GM12878 (cell line): ENCODE results near the gene LRRC26. TPM values are rescaled to one million over a fixed set of nuclear protein-coding genes. Genes with fewer than 3 reads are reported as not detected.

ENCODE experiments used
- ATF7 ChIP-seq: fragments of 450-650 bp; IDR thresholded peaks from 2 replicates; pipeline ENCODE4 v1.6.1; 2016; ENCODE audit warnings: low read depth, mild to moderate bottlenecking
- BRCA1 ChIP-seq: IDR thresholded peaks from 2 replicates; pipeline ENCODE4 v1.6.1; 2011; ENCODE audit warnings: low read depth, low read length, improper control_type of control experiment
- E4F1 ChIP-seq: fragments of 450-650 bp; IDR thresholded peaks from 2 replicates; pipeline ENCODE4 v1.6.1; 2018; ENCODE audit warnings: borderline replicate concordance, mild to moderate bottlenecking; ENCODE audit not compliant: partially characterized antibody
- FOS ChIP-seq: IDR thresholded peaks from 3 replicates; pipeline ENCODE4 v1.6.1; 2011; ENCODE audit warnings: borderline replicate concordance; ENCODE audit not compliant: insufficient read length; ENCODE audit errors: extremely low read depth
- GATAD2B ChIP-seq: fragments of 450-650 bp; conservative IDR thresholded peaks from 2 replicates; pipeline ENCODE4 v1.6.1; 2017; ENCODE audit warnings: low read depth, mild to moderate bottlenecking, moderate library complexity
- HDAC6 ChIP-seq: fragments of 200-600 bp; sonication (generic); IDR thresholded peaks from one replicate; pipeline ENCODE4 v1.8.0; 2017; ENCODE audit warnings: antibody characterized with exemption; ENCODE audit not compliant: unreplicated experiment
- IKZF2 ChIP-seq, 2 experiments: fragments of 450-650 bp; IDR thresholded peaks; 2 replicates each; pipeline ENCODE4 v1.6.1; 2017; ENCODE audit warnings: mild to moderate bottlenecking in 2 of 2, moderate library complexity in 2 of 2
- KLF5 ChIP-seq: fragments of 450-650 bp; IDR thresholded peaks from 2 replicates; pipeline ENCODE4 v1.6.1; 2014; ENCODE audit warnings: mild to moderate bottlenecking; ENCODE audit not compliant: partially characterized antibody
- MEF2B ChIP-seq: fragments of 450-650 bp; IDR thresholded peaks from 2 replicates; pipeline ENCODE4 v1.6.1; 2018; ENCODE audit warnings: mild to moderate bottlenecking, moderate library complexity; ENCODE audit not compliant: partially characterized antibody, poor library complexity, severe bottlenecking
- NFIC ChIP-seq: IDR thresholded peaks from 2 replicates; pipeline ENCODE4 v1.6.1; 2012; ENCODE audit warnings: low read depth, mild to moderate bottlenecking, inconsistent platforms, low read length, moderate library complexity
- NFXL1 ChIP-seq: fragments of 450-650 bp; IDR thresholded peaks from 2 replicates; pipeline ENCODE4 v1.6.1; 2017; ENCODE audit warnings: antibody characterized with exemption, mild to moderate bottlenecking, borderline replicate concordance
- NFYA ChIP-seq: IDR thresholded peaks from 2 replicates; pipeline ENCODE4 v1.6.1; 2011; ENCODE audit warnings: low read depth, mild to moderate bottlenecking, low read length, improper control_type of control experiment, borderline replicate concordance
- NKRF ChIP-seq: fragments of 450-650 bp; conservative IDR thresholded peaks from 2 replicates; pipeline ENCODE4 v1.6.1; 2017; ENCODE audit warnings: mild to moderate bottlenecking, moderate library complexity
- POLR2AphosphoS2 ChIP-seq: IDR thresholded peaks from 2 replicates; pipeline ENCODE4 v1.6.1; 2011; ENCODE audit warnings: low read depth, mild to moderate bottlenecking, low read length, improper control_type of control experiment, moderate library complexity
- SMAD5 ChIP-seq: IDR thresholded peaks from 2 replicates; pipeline ENCODE4 v1.6.1; 2016; ENCODE audit warnings: antibody characterized with exemption, low read depth
- SPI1 ChIP-seq: IDR thresholded peaks from 2 replicates; pipeline ENCODE4 v1.6.1; 2011; ENCODE audit warnings: low read depth, mild to moderate bottlenecking, low read length, moderate library complexity, borderline replicate concordance; ENCODE audit not compliant: insufficient read depth
- SRF ChIP-seq, 2 experiments: IDR thresholded peaks; 2 replicates each; pipeline ENCODE4 v1.6.1; 2011; ENCODE audit warnings: low read depth in 2 of 2, low read length in 2 of 2, mild to moderate bottlenecking in 1 of 2, moderate library complexity in 1 of 2
- SUZ12 ChIP-seq: fragments of 200-600 bp; sonication (generic); IDR thresholded peaks from one replicate; pipeline ENCODE4 v1.6.1; 2018; ENCODE audit warnings: antibody characterized with exemption, mild to moderate bottlenecking; ENCODE audit not compliant: unreplicated experiment
- USF2 ChIP-seq: IDR thresholded peaks from 2 replicates; pipeline ENCODE4 v1.6.1; 2011; ENCODE audit warnings: low read depth, low read length, improper control_type of control experiment, borderline replicate concordance
- ZBED1 ChIP-seq: IDR thresholded peaks from 2 replicates; pipeline ENCODE4 v1.6.1; 2016; ENCODE audit warnings: borderline replicate concordance
- ZNF24 ChIP-seq: fragments of 450-650 bp; IDR thresholded peaks from 2 replicates; pipeline ENCODE4 v1.6.1; 2017; ENCODE audit warnings: antibody characterized with exemption, mild to moderate bottlenecking
- ZNF622 ChIP-seq: fragments of 450-650 bp; IDR thresholded peaks from 2 replicates; pipeline ENCODE4 v1.6.1; 2017; ENCODE audit warnings: mild to moderate bottlenecking, inconsistent platforms
- polyA plus RNA-seq, 11 experiments: library from polyadenylated mRNA; depleted of rRNA in 4 of 11; unstranded in 6 of 11; stranded (reverse) in 5 of 11; fragments of >200 nt; fragmentation: Nextera tagmentation in 4 of 11; fragmentation: Illumina TruSeq in 1 of 11; extraction: Ambion mirVana in 4 of 11; extraction: Trizol in 1 of 11; gene quantifications; 1 replicate in 1 of 11; 2 replicates in 10 of 11; pipeline versions ENCODE4 v1.2.1 to v1.2.3, GENCODE V29; 2011 to 2016; ENCODE audit warnings: inconsistent platforms in 2 of 11, missing spikeins in 2 of 11, low read depth in 1 of 11
- total RNA-seq, 4 experiments: library from RNA; depleted of rRNA in 3 of 4; stranded (reverse); fragments of >200 nt in 3 of 4; fragmentation: Illumina TruSeq in 1 of 4; extraction: Trizol in 1 of 4; gene quantifications; 2 replicates each; pipeline versions ENCODE4 v1.2.1 to v1.2.3, GENCODE V29; 2013 to 2021

LRRC26 gene
- total and polyA plus RNA-seq, 10 of the 15 experiments (the other 5 are each of a cell fraction or from before 2014, with no cell fraction given): 0.29 to 0.91 (median 0.64) TPM; not detected in 5

GRCh38 chr9:137129456-137130175, 40.2 kb downstream of the LRRC26 start (continued):
- TF ChIP-seq USF2 (no peak), E4F1 (no peak), FOS (no peak), KLF5 (peak; percentile 86), BRCA1 (no peak), SRF (IDR thresholded peaks at IDR 0.05; ENCODE audit: low read depth in 2 of 2, low read length in 2 of 2) (no peak), MEF2B (peak; percentile 25), ZNF24 (no peak; the same call in 1 of the 2 replicates), SUZ12 (no peak), ZBED1 (no peak), ATF7 (no peak), NKRF (no peak; the same call in none of the 2 replicates), HDAC6 (no peak), SPI1 (no peak), GATAD2B (peak; percentile 63), IKZF2 (IDR thresholded peaks at IDR 0.05) (no peak), NFXL1 (peak; percentile 65; the same call in 1 of the 2 replicates), NFYA (no peak), NFIC (no peak), SMAD5 (peak; percentile 67), ZNF622 (no peak), POLR2AphosphoS2 (peak; percentile 67)
